HEK293 (cell line): ENCODE results near the gene TNIK.

Source experiments
- CTCF ChIP-seq: fragments of 450-650 bp; formaldehyde crosslinking; IDR thresholded peaks from 2 replicates; pipeline ENCODE4 v1.5.1; 2016; ENCODE audit warnings: missing biosample characterization, missing genetic modification characterization
- EGR2 ChIP-seq: fragments of 450-650 bp; formaldehyde crosslinking; IDR thresholded peaks from 2 replicates; pipeline ENCODE4 v1.5.1; 2016; ENCODE audit warnings: low read depth, missing biosample characterization, missing genetic modification characterization
- GLI2 ChIP-seq: fragments of 450-650 bp; formaldehyde crosslinking; IDR thresholded peaks from 2 replicates; pipeline ENCODE4; 2017; ENCODE audit warnings: missing biosample characterization, missing genetic modification characterization, low read depth, borderline replicate concordance
- GLIS1 ChIP-seq: fragments of 450-650 bp; formaldehyde crosslinking; IDR thresholded peaks from 2 replicates; pipeline ENCODE4 v1.5.1; 2016; ENCODE audit warnings: missing biosample characterization, missing genetic modification characterization
- KLF16 ChIP-seq: fragments of 450-650 bp; formaldehyde crosslinking; IDR thresholded peaks from 2 replicates; pipeline ENCODE4 v1.5.1; 2017; ENCODE audit warnings: missing biosample characterization, missing genetic modification characterization
- KLF9 ChIP-seq: fragments of 450-650 bp; formaldehyde crosslinking; IDR thresholded peaks from 2 replicates; pipeline ENCODE4 v1.5.1; 2016; ENCODE audit warnings: missing biosample characterization, missing genetic modification characterization, low read depth
- PATZ1 ChIP-seq: fragments of 450-650 bp; formaldehyde crosslinking; IDR thresholded peaks from 2 replicates; pipeline ENCODE4 v1.5.1; 2016; ENCODE audit warnings: missing biosample characterization, missing genetic modification characterization
- SCRT1 ChIP-seq: fragments of 450-650 bp; formaldehyde crosslinking; IDR thresholded peaks from 2 replicates; pipeline ENCODE4 v1.5.1; 2016; ENCODE audit warnings: missing biosample characterization, missing genetic modification characterization, borderline replicate concordance
- SP3 ChIP-seq: fragments of 450-650 bp; formaldehyde crosslinking; IDR thresholded peaks from 2 replicates; pipeline ENCODE4 v1.5.1; 2016; ENCODE audit warnings: missing biosample characterization, missing genetic modification characterization
- YY1 ChIP-seq: fragments of 450-650 bp; formaldehyde crosslinking; IDR thresholded peaks from 2 replicates; pipeline ENCODE4 v1.5.1; 2018; ENCODE audit warnings: missing biosample characterization, missing genetic modification characterization
- ZBTB44 ChIP-seq: fragments of 450-650 bp; IDR thresholded peaks from 2 replicates; pipeline ENCODE4 v1.5.1; 2018; ENCODE audit warnings: missing biosample characterization, mild to moderate bottlenecking, missing genetic modification characterization
- ZBTB6 ChIP-seq: fragments of 450-650 bp; formaldehyde crosslinking; IDR thresholded peaks from 2 replicates; pipeline ENCODE4 v1.5.1; 2017; ENCODE audit warnings: missing biosample characterization, missing genetic modification characterization
- ZFHX2 ChIP-seq: fragments of 450-650 bp; formaldehyde crosslinking; conservative IDR thresholded peaks from 2 replicates; pipeline ENCODE4 v1.5.1; 2016; ENCODE audit warnings: missing biosample characterization, missing genetic modification characterization
- ZFP37 ChIP-seq: fragments of 450-650 bp; formaldehyde crosslinking; IDR thresholded peaks from 2 replicates; pipeline ENCODE4 v1.5.1; 2016; ENCODE audit warnings: missing biosample characterization, missing genetic modification characterization
- ZNF10 ChIP-seq: fragments of 450-650 bp; formaldehyde crosslinking; IDR thresholded peaks from 2 replicates; pipeline ENCODE4 v1.5.1; 2017; ENCODE audit warnings: missing biosample characterization, missing genetic modification characterization
- ZNF112 ChIP-seq: fragments of 450-650 bp; formaldehyde crosslinking; IDR thresholded peaks from 2 replicates; pipeline ENCODE4 v1.5.0; 2017; ENCODE audit warnings: missing biosample characterization, missing genetic modification characterization
- ZNF18 ChIP-seq: fragments of 450-650 bp; formaldehyde crosslinking; IDR thresholded peaks from 2 replicates; pipeline ENCODE4 v1.5.1; 2016; ENCODE audit warnings: missing biosample characterization, missing genetic modification characterization
- ZNF202 ChIP-seq: fragments of 450-650 bp; formaldehyde crosslinking; IDR thresholded peaks from 2 replicates; pipeline ENCODE4 v1.5.1; 2016; ENCODE audit warnings: missing biosample characterization, missing genetic modification characterization, borderline replicate concordance
- ZNF211 ChIP-seq: fragments of 450-650 bp; formaldehyde crosslinking; IDR thresholded peaks from 2 replicates; pipeline ENCODE4 v1.5.1; 2016; ENCODE audit warnings: low read depth, missing biosample characterization, missing genetic modification characterization
- ZNF223 ChIP-seq: fragments of 450-650 bp; formaldehyde crosslinking; IDR thresholded peaks from 2 replicates; pipeline ENCODE4 v1.5.1; 2016; ENCODE audit warnings: missing biosample characterization, missing genetic modification characterization
- ZNF24 ChIP-seq: fragments of 450-650 bp; formaldehyde crosslinking; IDR thresholded peaks from 2 replicates; pipeline ENCODE4 v1.5.1; 2016; ENCODE audit warnings: missing biosample characterization, missing genetic modification characterization
- ZNF274 ChIP-seq, 2 experiments: fragments of 200-500 bp in 1 of 2; fragments of 450-650 bp in 1 of 2; sonication (Bioruptor generic) in 1 of 2; formaldehyde crosslinking in 1 of 2; IDR thresholded peaks; 2 replicates each; pipeline versions ENCODE4 v1.5.1 to v1.6.1; 2014 to 2016; ENCODE audit warnings: borderline replicate concordance in 1 of 2, inconsistent platforms in 1 of 2, low read length in 1 of 2, missing biosample characterization in 1 of 2, missing genetic modification characterization in 1 of 2
- ZNF302 ChIP-seq: fragments of 450-650 bp; formaldehyde crosslinking; IDR thresholded peaks from 2 replicates; pipeline ENCODE4 v1.5.1; 2016; ENCODE audit warnings: missing biosample characterization, missing genetic modification characterization, low read depth
- ZNF341 ChIP-seq: fragments of 450-650 bp; formaldehyde crosslinking; IDR thresholded peaks from 2 replicates; pipeline ENCODE4; 2016; ENCODE audit warnings: low read depth, missing biosample characterization, missing genetic modification characterization
- ZNF423 ChIP-seq: fragments of 450-650 bp; formaldehyde crosslinking; IDR thresholded peaks from 2 replicates; pipeline ENCODE4 v1.5.1; 2016; ENCODE audit warnings: missing biosample characterization, missing genetic modification characterization
- ZNF488 ChIP-seq: fragments of 450-650 bp; formaldehyde crosslinking; IDR thresholded peaks from 2 replicates; pipeline ENCODE4 v1.5.1; 2016; ENCODE audit warnings: missing biosample characterization, missing genetic modification characterization
- ZNF692 ChIP-seq: fragments of 450-650 bp; formaldehyde crosslinking; IDR thresholded peaks from 2 replicates; pipeline ENCODE4 v1.5.1; 2016; ENCODE audit warnings: missing biosample characterization, missing genetic modification characterization
- ZNF747 ChIP-seq: fragments of 450-650 bp; formaldehyde crosslinking; IDR thresholded peaks from 2 replicates; pipeline ENCODE4 v1.5.1; 2016; ENCODE audit warnings: missing biosample characterization, missing genetic modification characterization
- ZNF785 ChIP-seq: fragments of 450-650 bp; formaldehyde crosslinking; IDR thresholded peaks from 2 replicates; pipeline ENCODE4 v1.5.1; 2016; ENCODE audit warnings: missing biosample characterization, missing genetic modification characterization
- ZSCAN23 ChIP-seq: fragments of 450-650 bp; formaldehyde crosslinking; IDR thresholded peaks from 2 replicates; pipeline ENCODE4 v1.5.1; 2016; ENCODE audit warnings: missing biosample characterization, missing genetic modification characterization
- ZSCAN30 ChIP-seq: fragments of 450-650 bp; IDR thresholded peaks from 2 replicates; pipeline ENCODE4 v1.5.1; 2018; ENCODE audit warnings: missing biosample characterization, mild to moderate bottlenecking, missing genetic modification characterization, moderate library complexity

The TNIK gene

GRCh38 chr3:171351676-171352075 lies 108.5 kb downstream of the TNIK start (continued):
- no peak for TF ChIP-seq ZNF785 (tag by site-specific recombination)
- 0 out of 2 replicates have a peak, but pooled peaks have one; percentile 28 for TF ChIP-seq ZNF18 (tag by site-specific recombination)
- TF ChIP-seq GLIS1, result no peak
- no peak; the same call in 1 of the 2 replicates for TF ChIP-seq ZNF692 (tag by site-specific recombination)
- no peak for TF ChIP-seq KLF16
- TF ChIP-seq YY1 (tag by site-specific recombination), result no peak
- no peak for TF ChIP-seq SCRT1
- TF ChIP-seq ZNF423 (tag by site-specific recombination), result no peak; the same call in none of the 2 replicates
- TF ChIP-seq ZNF24 (tag by site-specific recombination), result peak; percentile 82
- TF ChIP-seq ZBTB44 (tag by site-specific recombination), result peak; percentile 55; the same call in 1 of the 2 replicates
- TF ChIP-seq ZNF202 (tag by site-specific recombination), result no peak
- TF ChIP-seq ZNF223, result no peak
- no peak for TF ChIP-seq ZNF10
- TF ChIP-seq ZFP37, result peak; percentile 74
- no peak for TF ChIP-seq ZSCAN23 (tag by site-specific recombination)
- no peak for TF ChIP-seq ZFHX2 (tag by site-specific recombination)
- TF ChIP-seq ZBTB6, result no peak
- no peak for TF ChIP-seq EGR2
- TF ChIP-seq ZNF341 (tag by site-specific recombination), result no peak
- TF ChIP-seq CTCF (tag by site-specific recombination), result no peak
- no peak for TF ChIP-seq ZNF302 (tag by site-specific recombination)
- TF ChIP-seq ZNF211, result no peak
- TF ChIP-seq SP3 (tag by site-specific recombination), result no peak
- TF ChIP-seq GLI2, result peak; percentile 58; the same call in 1 of the 2 replicates
- TF ChIP-seq ZSCAN30 (tag by site-specific recombination), result 0 out of 2 replicates have a peak, but pooled peaks have one; percentile 20
- no peak for TF ChIP-seq KLF9 (tag by site-specific recombination)
- TF ChIP-seq ZNF488 (tag by site-specific recombination), result no peak
- TF ChIP-seq ZNF274 (IDR thresholded peaks at IDR 0.05; ENCODE audit: low read length), result no peak
- TF ChIP-seq ZNF274 (tag by site-specific recombination; IDR thresholded peaks at IDR 0.05; ENCODE audit: borderline replicate concordance), result no peak
- no peak for TF ChIP-seq ZNF112 (tag by site-specific recombination)
- TF ChIP-seq ZNF747, result no peak
- peak; percentile 44; the same call in 1 of the 2 replicates for TF ChIP-seq PATZ1
